Mesenchymal stem cell (in vitro differentiated cells and primary cell): ENCODE data around the gene FADS1.

Experiments
- DNase-seq: peaks from one replicate; pipeline ENCODE4 v3.0.0-alpha.2; 2013
- H2AFZ ChIP-seq: one replicate; pipeline ENCODE4 v1.6.1; 2013; ENCODE audit warnings: low read depth, mild to moderate bottlenecking, control low read depth, inconsistent platforms, low read length, moderate library complexity
- H2AK5ac ChIP-seq: 2 replicates; pipeline ENCODE4 v1.6.1; 2013; ENCODE audit warnings: low read length, moderate library complexity, mild to moderate bottlenecking, inconsistent platforms; ENCODE audit not compliant: severe bottlenecking
- H2BK120ac ChIP-seq: one replicate; pipeline ENCODE4 v1.6.1; 2013; ENCODE audit warnings: low read depth, mild to moderate bottlenecking, inconsistent platforms, low read length, moderate library complexity
- H2BK12ac ChIP-seq, 2 experiments: one replicate each; pipeline ENCODE4 v1.6.1; 2013; ENCODE audit warnings: inconsistent platforms in 2 of 2, low read length in 2 of 2, mild to moderate bottlenecking in 2 of 2, moderate library complexity in 2 of 2, control low read depth in 1 of 2
- H2BK15ac ChIP-seq: one replicate; pipeline ENCODE4 v1.6.1; 2013; ENCODE audit warnings: mild to moderate bottlenecking, low read depth, inconsistent platforms; ENCODE audit not compliant: poor library complexity, severe bottlenecking
- H2BK5ac ChIP-seq: 2 replicates; pipeline ENCODE4 v1.6.1; 2013; ENCODE audit warnings: low read depth, mild to moderate bottlenecking, low read length, control low read depth, inconsistent platforms; ENCODE audit not compliant: poor library complexity, severe bottlenecking
- H3K14ac ChIP-seq, 2 experiments: one replicate each; pipeline ENCODE4 v1.6.1; 2013; ENCODE audit warnings: inconsistent platforms in 2 of 2, low read length in 2 of 2, control low read depth in 1 of 2, mild to moderate bottlenecking in 1 of 2, moderate library complexity in 1 of 2
- H3K18ac ChIP-seq, 2 experiments: one replicate each; pipeline ENCODE4 v1.6.1; 2013; ENCODE audit warnings: inconsistent platforms in 2 of 2, low read length in 2 of 2, control low read depth in 1 of 2, low read depth in 1 of 2, mild to moderate bottlenecking in 1 of 2
- H3K23ac ChIP-seq, 2 experiments: one replicate each; pipeline ENCODE4 v1.6.1; 2013; ENCODE audit warnings: inconsistent platforms in 2 of 2, low read length in 2 of 2, mild to moderate bottlenecking in 2 of 2, moderate library complexity in 2 of 2, control low read depth in 1 of 2
- H3K27ac ChIP-seq: 2 replicates; pipeline ENCODE4 v1.5.1; 2013; ENCODE audit warnings: mild to moderate bottlenecking, moderate library complexity, low read length, control low read depth, inconsistent platforms; ENCODE audit not compliant: poor library complexity, severe bottlenecking
- H3K27me3 ChIP-seq, 2 experiments: 2 replicates each; pipeline versions ENCODE4 v1.6.1 to v1.7.0; 2013; ENCODE audit warnings: low read length in 2 of 2, mild to moderate bottlenecking in 2 of 2, moderate library complexity in 2 of 2, control low read depth in 1 of 2, inconsistent platforms in 1 of 2; ENCODE audit not compliant: control insufficient read depth in 1 of 2, insufficient read depth in 1 of 2
- H3K36me3 ChIP-seq, 2 experiments: 2 replicates each; pipeline versions ENCODE4 v1.6.1 to v1.7.0; 2013; ENCODE audit warnings: low read length in 2 of 2, control low read depth in 1 of 2, inconsistent platforms in 1 of 2, low read depth in 1 of 2, mild to moderate bottlenecking in 1 of 2; ENCODE audit not compliant: insufficient read depth in 2 of 2, control insufficient read depth in 1 of 2
- H3K4ac ChIP-seq, 2 experiments: one replicate each; pipeline ENCODE4 v1.6.1; 2013; ENCODE audit warnings: inconsistent platforms in 2 of 2, low read length in 2 of 2, mild to moderate bottlenecking in 2 of 2, moderate library complexity in 2 of 2, control low read depth in 1 of 2, low read depth in 1 of 2
- H3K4me1 ChIP-seq: 2 replicates; pipeline ENCODE4 v1.6.1; 2013; ENCODE audit warnings: low read depth, low read length, control low read depth; ENCODE audit not compliant: control insufficient read depth, insufficient read depth
- H3K4me2 ChIP-seq: 2 replicates; pipeline ENCODE4 v1.6.1; 2013; ENCODE audit warnings: low read length, mild to moderate bottlenecking, inconsistent platforms; ENCODE audit not compliant: poor library complexity, severe bottlenecking
- H3K4me3 ChIP-seq, 2 experiments: 2 replicates each; pipeline versions ENCODE4 v1.5.1 to v1.7.0; 2013; ENCODE audit warnings: low read length in 2 of 2, mild to moderate bottlenecking in 2 of 2, control low read depth in 1 of 2, low read depth in 1 of 2; ENCODE audit not compliant: insufficient read depth in 1 of 2
- H3K79me1 ChIP-seq: replicated peaks from 2 replicates; pipeline ENCODE4 v1.6.1; 2013; ENCODE audit warnings: mild to moderate bottlenecking, control low read depth, low read length, inconsistent platforms; ENCODE audit not compliant: poor library complexity, severe bottlenecking
- H3K9ac ChIP-seq: 2 replicates; pipeline ENCODE4 v1.7.0; 2013; ENCODE audit warnings: mild to moderate bottlenecking, low read length, moderate library complexity
- H3K9me3 ChIP-seq: 2 replicates; pipeline ENCODE4 v1.7.0; 2013; ENCODE audit warnings: mild to moderate bottlenecking, low read length; ENCODE audit not compliant: control insufficient read depth
- H4K8ac ChIP-seq: one replicate; pipeline ENCODE4 v1.6.1; 2013; ENCODE audit warnings: inconsistent platforms, mild to moderate bottlenecking, low read length, moderate library complexity
- H4K91ac ChIP-seq: one replicate; pipeline ENCODE4 v1.6.1; 2013; ENCODE audit warnings: mild to moderate bottlenecking, low read length, inconsistent platforms
- WGBS: methylation state at CpG from one replicate; pipeline ENCODE4 v1.1.7; 2013; ENCODE audit warnings: mixed read lengths; 5-methylcytosine and 5-hydroxymethylcytosine counted together

The FADS1 gene

DNA sequence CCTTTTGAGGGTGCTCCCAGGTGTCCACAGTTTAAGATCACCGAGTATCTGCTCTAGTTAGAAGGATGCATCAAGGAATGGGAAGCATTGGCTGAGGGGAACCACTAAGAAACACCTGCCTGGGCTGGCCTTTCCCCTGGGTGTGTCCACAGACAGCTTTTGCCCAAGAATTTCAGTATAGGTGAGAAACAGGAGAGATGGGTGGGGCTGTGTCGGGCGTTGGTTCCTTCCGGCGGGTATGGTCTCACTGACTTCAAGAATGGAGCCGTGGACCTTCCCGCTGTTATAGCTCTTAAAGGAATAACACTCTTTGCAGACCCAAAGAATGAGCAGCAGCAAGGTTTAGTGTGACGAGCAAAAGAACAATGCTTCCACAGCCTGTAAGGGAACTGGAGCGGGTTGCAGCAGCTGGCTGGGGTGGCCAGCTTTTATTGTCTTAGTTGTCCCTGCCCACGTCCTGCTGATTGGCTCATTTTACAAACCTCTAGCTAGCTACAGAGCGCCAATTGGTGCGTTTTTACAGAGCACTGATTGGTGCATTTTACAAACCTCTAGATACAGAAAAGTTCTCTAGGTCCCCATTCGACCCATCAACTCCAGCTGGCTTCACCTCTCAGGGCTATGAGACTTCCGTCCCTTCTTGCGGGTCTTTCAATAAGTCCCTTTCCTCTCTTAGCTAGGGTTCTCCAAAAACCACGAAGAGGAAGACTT is 2.4 kb downstream of the FADS1 start:
- peak overlapping the region in 1 of 2 experiments; percentile 37 for H3K14ac ChIP-seq
- H2BK15ac ChIP-seq: peak overlapping the region; percentile 78
- DNase-seq: no peak
- peak overlapping the region; percentile 80 to 85 for H2BK12ac ChIP-seq
- H3K18ac ChIP-seq: peak overlapping the region; percentile 86 to 96
- H2BK5ac ChIP-seq: peak overlapping the region; percentile 54
- H3K4me1 ChIP-seq: peaks cover 7% of the 10 kb centered on the region
- 73% methylated on average over 16 of the region's 16 CpGs for WGBS
- H3K27ac ChIP-seq: peak overlapping the region; percentile 87
- H3K27me3 ChIP-seq: no peaks in the 10 kb centered on the region
- peak overlapping the region; percentile 98 for H2BK120ac ChIP-seq
- H3K4me2 ChIP-seq: peak overlapping the region; percentile 85
- peak overlapping the region; percentile 61 for H2AK5ac ChIP-seq
- peak overlapping the region; percentile 36 to 92 for H3K4me3 ChIP-seq
- peak overlapping the region; percentile 95 for H4K91ac ChIP-seq
- peaks cover 38 to 42% of the 10 kb centered on the region in 2 experiments for H3K36me3 ChIP-seq
- H4K8ac ChIP-seq: peak overlapping the region; percentile 81
- peak overlapping the region in 1 of 2 experiments; percentile 14 for H3K23ac ChIP-seq
- H3K9ac ChIP-seq: peak overlapping the region; percentile 91
- no peak overlapping the region for H2AFZ ChIP-seq
- H3K4ac ChIP-seq: peak overlapping the region; percentile 79 to 97
- peaks cover 18% of the 10 kb centered on the region for H3K79me1 ChIP-seq
- H3K9me3 ChIP-seq: no peaks in the 10 kb centered on the region

DNA sequence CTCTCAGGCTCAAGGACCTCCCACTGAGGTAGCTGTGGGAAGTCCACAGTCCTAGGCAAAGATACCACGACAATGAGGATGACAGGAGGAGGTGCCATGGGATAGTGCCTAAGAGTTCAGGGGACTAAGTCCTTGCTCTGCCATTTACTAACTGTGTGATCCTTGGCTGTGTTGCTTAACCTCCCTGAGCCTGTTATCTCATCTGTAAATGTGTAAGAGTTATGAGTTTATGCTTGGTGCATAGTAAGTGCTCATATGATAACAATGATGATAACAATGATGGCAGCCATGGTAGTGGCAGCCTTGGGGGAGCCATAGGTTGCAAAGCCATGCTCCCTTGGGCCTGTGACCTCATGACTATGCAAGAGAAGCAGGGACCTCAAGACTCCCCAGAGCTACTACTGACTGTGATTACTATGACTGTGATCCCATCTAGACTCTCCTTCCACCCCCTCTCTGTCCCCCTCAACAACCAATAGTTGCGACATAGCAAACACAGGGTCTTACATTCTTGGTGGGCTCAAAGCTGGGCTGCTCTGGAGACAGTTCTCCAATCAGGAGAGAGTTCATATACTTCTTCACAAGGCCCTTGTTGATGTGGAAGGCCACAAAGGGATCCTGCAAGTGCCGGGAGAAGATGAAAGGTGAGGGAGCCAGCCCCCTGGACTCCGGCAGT is 3.9 kb downstream of the FADS1 start:
- no peak overlapping the region for H2BK120ac ChIP-seq
- WGBS: 97% methylated on average over 4 of the region's 4 CpGs
- DNase-seq: no peak
- H2AK5ac ChIP-seq: no peak overlapping the region
- no peaks in the 10 kb centered on the region for H3K9me3 ChIP-seq
- H3K79me1 ChIP-seq: peaks cover 20% of the 10 kb centered on the region
- no peak overlapping the region for H3K4me3 ChIP-seq
- no peak overlapping the region for H3K9ac ChIP-seq
- peaks cover 7% of the 10 kb centered on the region for H3K4me1 ChIP-seq
- H2AFZ ChIP-seq: no peak overlapping the region
- H3K36me3 ChIP-seq: peaks cover 50 to 57% of the 10 kb centered on the region in 2 experiments
- H2BK5ac ChIP-seq: no peak overlapping the region
- no peak overlapping the region for H3K18ac ChIP-seq
- H3K23ac ChIP-seq: no peak overlapping the region
- H3K27ac ChIP-seq: no peak overlapping the region
- no peaks in the 10 kb centered on the region for H3K27me3 ChIP-seq
- no peak overlapping the region for H3K14ac ChIP-seq
- no peak overlapping the region for H3K4ac ChIP-seq
- H3K4me2 ChIP-seq: no peak overlapping the region
- no peak overlapping the region for H2BK15ac ChIP-seq
- no peak overlapping the region for H4K91ac ChIP-seq
- no peak overlapping the region for H4K8ac ChIP-seq
- H2BK12ac ChIP-seq: no peak overlapping the region

DNA sequence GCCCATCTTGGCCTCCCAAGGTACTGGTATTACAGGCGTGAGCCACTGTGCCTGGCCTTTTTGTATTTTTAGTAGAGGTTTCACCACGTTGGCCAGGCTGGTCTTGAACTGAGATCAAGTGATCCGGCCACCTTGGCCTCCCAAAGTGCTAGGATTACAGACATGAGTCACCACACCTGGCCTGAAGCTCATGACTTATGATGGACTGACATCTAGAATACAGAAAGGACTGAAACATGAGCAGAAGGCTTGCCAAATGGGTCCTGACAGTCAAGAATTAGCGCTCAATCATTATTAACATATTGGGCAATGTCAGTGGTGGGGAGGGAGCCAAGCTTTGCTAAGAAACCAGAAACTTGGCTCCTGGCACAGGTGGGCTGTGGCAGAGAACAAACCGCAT is 5.0 kb downstream of the FADS1 start:
- Histone ChIP-seq H3K14ac (no peak overlapping the region), H3K23ac (no peak overlapping the region), H3K18ac (no peak overlapping the region), H2BK12ac (no peak overlapping the region), H2BK15ac (no peak overlapping the region), H2AK5ac (no peak overlapping the region), H2BK120ac (no peak overlapping the region), H4K8ac (no peak overlapping the region), H3K9me3 (no peaks in the 10 kb centered on the region), H3K79me1 (peaks cover 23% of the 10 kb centered on the region), H3K4ac (no peak overlapping the region), H3K4me2 (no peak overlapping the region), H3K4me1 (peaks cover 5% of the 10 kb centered on the region), H3K27me3 (no peaks in the 10 kb centered on the region), H3K9ac (no peak overlapping the region), H4K91ac (no peak overlapping the region), H2AFZ (no peak overlapping the region), H3K4me3 (no peak overlapping the region), H2BK5ac (no peak overlapping the region), H3K36me3 (peaks cover 55 to 67% of the 10 kb centered on the region in 2 experiments), H3K27ac (no peak overlapping the region)
- no peak for DNase-seq
- WGBS: 99% methylated on average over 5 of the region's 5 CpGs

DNA sequence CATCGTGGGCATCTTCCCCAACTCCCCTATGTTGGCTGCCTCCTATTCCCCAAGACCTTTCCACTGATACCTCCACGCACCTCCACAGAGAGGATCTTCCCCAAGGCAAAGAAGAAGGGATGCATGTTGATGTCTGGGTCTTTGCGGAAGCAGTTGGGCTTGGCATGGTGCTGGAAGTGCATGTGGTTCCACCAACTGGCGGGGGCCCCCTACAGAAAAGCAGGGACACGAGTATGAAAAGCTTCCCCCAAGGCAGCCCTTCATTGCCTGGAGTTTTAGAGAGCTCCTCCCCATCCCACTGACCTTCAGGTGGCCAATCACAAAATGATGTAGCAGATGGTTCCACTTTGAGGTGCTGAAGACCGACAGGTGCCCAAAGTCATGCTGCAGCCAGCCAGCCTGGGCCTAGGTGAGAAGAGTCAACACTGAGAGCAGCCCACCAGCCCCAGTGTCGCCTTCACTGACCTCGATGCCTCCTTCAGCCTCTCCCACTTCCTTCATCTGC is 6.1 kb downstream of the FADS1 start:
- H3K4ac ChIP-seq: no peak overlapping the region
- H3K18ac ChIP-seq: peak overlapping the region in 1 of 2 experiments; percentile 30
- no peak overlapping the region for H3K9ac ChIP-seq
- no peak overlapping the region for H2BK120ac ChIP-seq
- no peak overlapping the region for H4K8ac ChIP-seq
- H3K36me3 ChIP-seq: peaks cover 62 to 76% of the 10 kb centered on the region in 2 experiments
- H3K23ac ChIP-seq: no peak overlapping the region
- H2AFZ ChIP-seq: no peak overlapping the region
- H3K27me3 ChIP-seq: no peaks in the 10 kb centered on the region
- no peak overlapping the region for H2BK12ac ChIP-seq
- H2BK15ac ChIP-seq: no peak overlapping the region
- H3K79me1 ChIP-seq: peaks cover 27% of the 10 kb centered on the region
- no peaks in the 10 kb centered on the region for H3K9me3 ChIP-seq
- no peak overlapping the region for H3K27ac ChIP-seq
- no peak overlapping the region for H3K4me2 ChIP-seq
- no peak overlapping the region for H2AK5ac ChIP-seq
- no peak for DNase-seq
- H3K4me3 ChIP-seq: no peak overlapping the region
- H2BK5ac ChIP-seq: no peak overlapping the region
- no peak overlapping the region for H4K91ac ChIP-seq
- peaks cover 2% of the 10 kb centered on the region for H3K4me1 ChIP-seq
- 97% methylated on average over 6 of the region's 8 CpGs for WGBS
- no peak overlapping the region for H3K14ac ChIP-seq
